Activated naive CD4-positive, alpha-beta T cell treated with anti-CD3 and anti-CD28 coated beads, Interleukin-2, amount 50 U/mL, for 16 hours (primary cell): Measurements from ENCODE around the gene C12orf75.
"Not testable (repeated sequence)": the region's sequence is repeated elsewhere in the genome, so short reads cannot be mapped to it uniquely, and the experiment has no call there.

Experiments used
- DNase-seq: peaks from one replicate; pipeline ENCODE4 v3.0.0-alpha.2; 2020

C12orf75 gene

GRCh38 chr12:105310476-105311085, 19.9 kb upstream of the C12orf75 start:
- not testable (repeated sequence) for DNase-seq

DNA sequence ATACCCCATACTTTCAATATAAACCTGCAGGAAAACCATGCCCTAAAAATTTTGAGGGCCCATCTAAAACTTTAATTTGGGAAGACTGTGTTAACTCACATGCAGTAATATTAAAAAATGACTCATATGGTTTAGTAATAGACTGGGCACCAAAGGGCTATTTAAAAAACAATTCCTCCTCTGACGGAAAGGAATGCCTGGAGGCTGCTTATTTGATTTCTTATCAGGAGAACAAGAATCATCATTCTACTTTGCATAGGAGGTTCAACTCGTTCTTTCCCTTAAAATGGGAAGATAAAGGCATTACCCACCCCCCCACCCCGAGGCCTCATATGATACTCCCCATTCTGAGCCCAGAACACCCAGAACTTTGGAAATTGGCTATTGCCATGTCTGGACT, 18.6 kb upstream of the C12orf75 start:
- DNase-seq, result not testable (repeated sequence)

- not testable (repeated sequence) for DNase-seq
Observed at GRCh38 chr12:105313755-105314154, 16.7 kb upstream of the C12orf75 start.

DNA sequence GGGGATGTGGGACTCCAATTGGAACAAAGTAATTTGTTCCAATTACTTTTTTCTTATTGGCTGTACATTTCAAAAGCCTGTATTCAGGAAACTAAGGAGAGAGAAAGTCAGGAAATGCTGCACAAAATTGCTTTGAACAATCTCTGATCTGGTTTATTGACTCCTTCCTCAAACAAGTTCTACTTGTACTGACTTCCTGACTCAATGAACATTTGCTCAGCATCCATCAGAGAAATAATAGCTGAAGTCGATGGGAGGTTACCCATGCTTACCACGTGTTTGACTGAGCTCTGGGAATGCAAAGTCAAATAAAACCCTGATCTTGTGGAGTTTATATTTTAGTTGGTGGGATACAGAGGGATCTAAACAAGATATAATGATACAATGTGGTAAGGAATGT, 15.4 kb upstream of the C12orf75 start:
- DNase-seq, result no peak

DNA sequence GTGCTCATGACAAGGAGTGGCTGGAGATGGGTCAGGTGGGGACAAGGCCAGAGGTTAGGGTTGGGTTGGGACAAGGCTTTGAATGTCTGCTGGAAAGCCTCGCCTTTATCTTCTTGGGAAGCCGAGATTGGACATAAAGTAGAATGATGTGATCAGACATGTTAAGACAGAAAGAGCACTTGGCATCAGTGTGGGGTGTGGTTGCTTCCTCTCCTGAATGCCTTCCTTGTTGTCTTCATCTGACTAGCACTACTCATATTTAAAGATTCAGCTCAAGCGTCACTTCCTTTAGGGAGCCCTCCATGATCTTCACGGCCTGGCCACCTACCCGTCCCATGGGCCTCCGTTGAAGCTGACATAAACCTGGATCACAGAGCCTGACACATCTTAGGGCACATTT, 14.8 kb upstream of the C12orf75 start:
- no peak for DNase-seq

DNA sequence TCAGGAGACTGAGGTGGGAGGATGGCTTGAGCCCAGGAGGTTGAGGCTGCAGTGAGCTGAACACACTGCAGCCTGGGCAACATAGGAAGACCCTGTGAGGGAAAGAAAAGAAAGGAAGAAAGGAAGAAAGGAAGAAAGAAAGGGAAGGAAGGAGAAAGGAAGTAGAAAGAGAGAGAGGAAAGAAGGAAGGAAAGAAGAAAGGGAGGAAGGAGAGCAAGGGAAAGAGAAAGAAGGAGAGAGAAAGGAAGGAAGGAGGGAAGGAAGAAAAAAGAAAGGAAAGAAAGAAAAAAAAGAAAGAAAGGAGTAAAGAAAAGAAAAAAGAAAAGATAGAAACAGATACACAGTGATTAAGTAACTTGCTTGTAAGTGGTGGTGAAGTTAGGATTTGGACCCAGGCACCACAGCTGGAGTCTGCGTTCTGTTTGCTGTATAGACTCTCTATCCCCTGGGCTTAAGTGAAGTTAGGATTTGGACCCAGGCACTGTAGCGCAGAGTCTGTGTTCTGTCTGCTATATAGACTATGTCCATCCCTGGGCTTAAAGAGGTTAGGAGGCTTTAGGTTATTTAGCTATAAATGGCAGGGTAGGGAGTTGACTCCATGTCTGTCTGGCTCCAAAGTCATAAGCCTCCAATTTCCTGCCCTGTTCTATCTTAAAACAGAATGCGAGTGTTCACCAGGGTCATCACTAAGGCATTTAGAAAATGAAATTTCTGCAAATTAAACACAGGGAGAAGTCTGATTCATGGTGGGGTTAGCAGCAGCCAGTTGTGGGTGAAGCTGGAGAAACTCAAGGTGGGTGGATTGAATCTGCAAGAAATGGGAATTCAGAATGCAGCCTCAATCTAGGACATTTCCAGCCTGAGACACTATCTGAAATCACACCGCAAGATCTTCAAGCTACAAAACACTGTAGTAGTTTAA, 13.3 kb upstream of the C12orf75 start:
- no peak for DNase-seq

- DNase-seq, result no peak
Observed at GRCh38 chr12:105317942-105318621, 12.4 kb upstream of the C12orf75 start.

GRCh38 chr12:105318651-105319483, 11.6 kb upstream of the C12orf75 start:
- no peak for DNase-seq

- DNase-seq, result no peak
Observed at GRCh38 chr12:105319691-105320209, 10.7 kb upstream of the C12orf75 start.

DNA sequence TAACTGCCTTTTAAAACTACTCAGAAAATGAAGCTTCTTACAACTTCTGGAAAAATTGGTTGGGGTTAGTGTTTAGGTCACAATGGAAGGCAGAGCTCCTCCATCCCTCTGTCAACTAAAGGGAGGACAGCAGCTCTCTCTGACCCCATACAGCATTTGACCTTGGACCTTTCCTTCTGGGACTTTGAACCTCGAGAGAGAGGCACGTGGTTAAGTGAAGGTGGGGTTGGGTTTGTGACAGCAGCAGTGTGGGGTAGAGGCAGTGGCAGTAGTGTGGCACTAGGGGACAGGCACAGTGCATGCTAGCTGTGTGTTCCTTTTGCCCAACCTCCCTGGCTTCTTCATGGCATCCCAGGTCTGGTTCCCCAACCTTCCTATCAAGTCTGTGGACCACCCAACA, 9.4 kb upstream of the C12orf75 start:
- no peak for DNase-seq

GRCh38 chr12:105322070-105322469, 8.4 kb upstream of the C12orf75 start:
- DNase-seq, result no peak

DNA sequence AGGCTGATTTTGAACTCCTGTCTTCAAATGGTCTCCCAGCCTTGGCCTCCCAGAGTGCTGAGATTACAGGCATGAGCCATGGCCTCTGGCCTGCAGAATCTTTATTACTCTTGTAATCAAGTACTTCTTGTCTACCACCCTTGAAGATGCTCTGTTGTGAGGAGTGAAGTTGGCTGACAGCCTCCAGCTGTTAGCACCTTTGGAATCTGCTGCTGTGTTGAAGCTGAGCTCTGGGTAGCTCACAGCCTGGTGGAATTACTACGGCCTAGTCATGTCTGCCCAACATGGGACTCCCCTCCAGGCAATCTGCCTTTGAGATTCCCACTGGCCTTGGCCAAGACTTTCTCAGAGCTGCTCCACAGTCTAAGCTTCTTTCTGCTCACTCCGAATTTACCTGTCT, 5.8 kb upstream of the C12orf75 start:
- DNase-seq, result no peak

- DNase-seq, result no peak
Observed at GRCh38 chr12:105325117-105325516, 5.4 kb upstream of the C12orf75 start.

- DNase-seq, result no peak
Observed at GRCh38 chr12:105329926-105330282, 587 bp upstream of the C12orf75 start.

- peak; percentile 36 for DNase-seq
Observed at GRCh38 chr12:105330931-105331804, 677 bp downstream of the C12orf75 start.

GRCh38 chr12:105331805-105332251, 1.3 kb downstream of the C12orf75 start:
- no peak for DNase-seq

- not testable (repeated sequence) for DNase-seq
Observed at GRCh38 chr12:105332286-105332685, 1.8 kb downstream of the C12orf75 start.

DNA sequence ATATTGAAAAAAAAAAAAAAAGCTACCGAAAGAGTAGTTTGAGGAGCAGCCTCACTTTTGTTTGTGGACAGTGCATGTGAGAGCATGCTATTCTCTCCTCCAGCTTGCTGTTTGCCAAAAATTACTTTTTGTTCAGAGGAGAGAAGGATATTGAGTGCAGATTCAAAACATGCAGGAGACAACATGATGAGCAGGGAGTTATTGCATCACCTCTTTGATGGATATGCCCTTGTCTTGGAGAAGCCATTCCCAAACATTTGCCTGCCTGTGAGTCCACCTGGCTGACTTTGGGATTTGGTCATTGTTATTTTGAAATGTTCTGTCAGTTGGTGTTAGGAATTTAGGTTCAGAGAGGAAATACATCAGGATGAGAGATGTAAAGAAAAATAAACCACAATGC, 2.4 kb downstream of the C12orf75 start:
- DNase-seq, result no peak

DNA sequence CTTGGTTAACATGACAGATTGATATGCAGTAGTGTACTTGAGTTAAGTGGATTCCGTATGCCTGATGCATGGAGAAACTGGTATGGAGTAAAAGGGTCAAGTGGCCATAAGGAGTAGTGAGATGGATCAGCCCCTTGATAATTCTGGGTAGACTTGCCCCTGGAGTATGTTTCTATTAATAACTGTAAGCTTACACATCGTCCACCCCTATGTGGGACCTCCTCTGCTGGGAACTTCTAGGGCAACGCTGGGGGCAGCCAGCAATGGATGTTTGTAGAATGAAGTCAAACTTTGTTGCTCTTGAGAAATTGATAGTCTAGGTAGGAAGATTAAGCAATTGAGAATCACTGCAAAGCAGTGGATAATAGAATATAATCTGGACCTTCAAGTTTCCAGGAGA, 3.5 kb downstream of the C12orf75 start:
- DNase-seq, result no peak

DNA sequence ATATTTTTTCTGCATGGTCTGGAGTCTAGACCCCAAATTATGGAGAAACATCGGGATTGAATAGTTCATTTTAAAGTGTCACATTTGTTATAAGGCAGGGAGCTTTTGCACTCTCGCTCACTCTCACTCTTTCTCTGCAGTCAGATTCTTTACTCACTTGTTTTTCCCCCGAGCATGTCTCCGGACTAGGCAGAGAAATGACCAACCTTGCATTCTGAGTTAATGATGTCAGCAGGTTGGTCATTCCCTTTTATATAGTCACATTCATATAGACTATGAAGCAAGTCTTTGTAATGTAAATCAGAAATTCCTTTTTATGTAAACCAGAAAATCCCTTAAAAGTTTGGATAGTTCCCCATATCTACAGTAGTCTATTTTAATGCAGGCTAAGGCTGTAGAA, 4.1 kb downstream of the C12orf75 start:
- no peak for DNase-seq

- DNase-seq, result no peak
Observed at GRCh38 chr12:105335856-105336255, 5.4 kb downstream of the C12orf75 start.

GRCh38 chr12:105336411-105336810, 5.9 kb downstream of the C12orf75 start:
- DNase-seq, result no peak
